Renal cortex interstitium (tissue), 11 donors: Measurements from ENCODE around the gene FDXR. TPM values are rescaled to one million over a fixed set of nuclear protein-coding genes. Genes with fewer than 3 reads are reported as not detected.

Source experiments
- DNase-seq, 11 donors: peaks; one replicate each; pipeline ENCODE4 v3.0.0-alpha.2; 2013; ENCODE audit warnings: low read depth in 9 of 11, low spot score in 4 of 11; ENCODE audit errors: extremely low read depth in 1 of 11
- polyA plus RNA-seq, 3 donors: library from polyadenylated mRNA; unstranded; fragments of 120-200 nt; gene quantifications; one replicate each; pipeline ENCODE4 v1.2.1, GENCODE V29; 2013; ENCODE audit not compliant: insufficient read length in 3 of 3

Gene FDXR
- polyA plus RNA-seq, 3 donors: 5.6 to 8.7 (median 8.6) TPM

DNA sequence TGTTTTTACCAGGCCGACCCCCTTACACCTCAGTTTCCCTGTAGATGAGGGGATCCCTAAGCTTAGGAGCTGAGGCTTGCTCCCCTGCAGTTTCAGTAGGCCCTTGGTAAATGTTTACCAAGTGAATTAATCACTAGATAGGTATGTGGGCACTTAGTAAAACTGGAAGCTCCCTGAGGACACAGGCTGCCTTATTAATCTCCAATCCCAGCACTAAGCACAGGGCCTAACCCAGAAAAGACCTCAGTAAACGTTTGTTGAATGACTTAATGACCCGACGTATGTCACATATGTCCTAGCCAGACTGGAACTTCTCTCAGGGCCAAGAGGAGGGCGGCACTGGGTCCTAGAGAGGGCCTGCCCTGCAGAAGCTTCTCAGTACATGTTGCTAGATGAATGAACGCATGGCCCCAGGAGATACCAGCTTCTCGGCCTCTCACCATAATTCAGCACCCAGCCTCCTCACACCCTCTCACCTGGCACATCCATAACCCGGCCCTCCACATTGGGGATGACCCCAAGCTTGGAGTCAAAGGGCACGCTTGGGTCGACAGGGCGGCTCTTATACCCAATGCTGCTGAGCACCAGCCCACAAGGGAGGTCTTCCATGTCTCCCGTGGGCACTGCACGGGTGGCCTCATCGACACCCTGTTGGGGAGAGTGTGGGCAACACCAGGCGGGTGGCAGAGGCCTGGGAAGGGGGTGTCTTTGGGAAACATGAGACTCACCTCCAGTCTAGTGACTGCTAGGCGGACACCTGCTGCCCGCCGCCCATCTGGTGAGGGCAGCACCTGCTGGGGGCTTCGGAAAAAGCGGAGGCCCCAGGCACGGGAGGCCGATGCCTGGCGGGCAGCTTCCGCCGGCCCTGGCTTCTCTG lies 9.1 kb downstream of the FDXR start:
- no peak for DNase-seq

DNA sequence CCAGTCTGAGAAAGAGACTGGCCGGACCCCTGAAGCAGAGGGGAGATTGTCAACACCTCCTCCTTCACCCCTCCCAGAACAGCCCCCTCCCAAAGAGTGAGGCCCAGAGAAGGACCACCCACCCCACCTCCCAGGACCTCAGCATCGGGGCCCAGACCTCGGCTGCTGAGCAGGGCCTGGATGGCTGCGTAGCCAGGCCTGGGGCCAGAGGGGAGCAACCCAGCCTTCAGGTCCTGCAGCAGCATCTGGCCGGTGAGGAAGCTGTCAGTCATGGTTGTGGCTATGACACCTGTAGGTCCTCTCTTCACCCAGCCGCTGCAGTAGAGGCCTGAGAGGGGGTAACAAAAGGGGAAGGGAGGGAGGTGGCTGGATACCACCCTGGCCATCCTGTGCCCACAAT lies 9.9 kb downstream of the FDXR start:
- DNase-seq: no peak

DNA sequence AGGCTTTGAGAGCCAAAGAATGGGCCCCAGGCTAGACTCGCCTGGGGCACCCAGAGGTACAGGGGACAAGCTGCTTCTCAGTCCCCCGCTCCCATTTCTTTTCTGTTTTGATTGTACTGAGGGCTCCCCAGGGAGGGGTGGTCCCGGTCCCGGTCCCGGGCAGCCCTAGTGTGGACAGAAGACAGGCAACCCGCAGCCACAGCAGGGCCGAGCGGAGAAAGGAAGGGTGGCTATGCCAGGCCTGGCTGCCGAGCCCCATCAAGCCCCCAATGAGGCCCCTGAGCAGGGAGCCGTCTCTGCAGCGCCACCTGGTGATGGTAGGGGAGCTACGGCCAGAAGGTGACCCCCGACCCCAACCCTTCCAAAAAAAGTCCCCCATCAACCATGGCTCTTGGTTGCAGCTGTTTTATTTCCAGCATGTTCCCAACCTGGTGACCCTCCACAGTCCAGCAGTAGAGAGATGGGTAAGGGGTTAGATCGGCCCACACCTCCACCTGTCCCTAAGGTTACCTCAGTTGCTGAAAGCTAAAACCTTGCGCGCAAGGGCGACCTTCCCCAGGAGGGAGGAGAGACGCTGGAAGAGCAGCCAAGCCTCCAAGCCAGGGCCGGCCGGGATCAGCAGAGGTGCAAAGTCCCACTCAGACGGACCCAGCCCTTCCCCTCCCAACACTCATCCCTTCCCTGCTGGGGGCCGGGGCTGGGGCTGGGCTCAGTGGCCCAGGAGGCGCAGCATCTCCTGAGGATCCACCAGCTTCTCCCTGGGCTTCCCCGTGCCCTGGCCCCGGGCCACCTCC lies 10.5 kb downstream of the FDXR start:
- DNase-seq: peak in 6 of 11 donors; percentile 55 to 63 (median 58)

DNA sequence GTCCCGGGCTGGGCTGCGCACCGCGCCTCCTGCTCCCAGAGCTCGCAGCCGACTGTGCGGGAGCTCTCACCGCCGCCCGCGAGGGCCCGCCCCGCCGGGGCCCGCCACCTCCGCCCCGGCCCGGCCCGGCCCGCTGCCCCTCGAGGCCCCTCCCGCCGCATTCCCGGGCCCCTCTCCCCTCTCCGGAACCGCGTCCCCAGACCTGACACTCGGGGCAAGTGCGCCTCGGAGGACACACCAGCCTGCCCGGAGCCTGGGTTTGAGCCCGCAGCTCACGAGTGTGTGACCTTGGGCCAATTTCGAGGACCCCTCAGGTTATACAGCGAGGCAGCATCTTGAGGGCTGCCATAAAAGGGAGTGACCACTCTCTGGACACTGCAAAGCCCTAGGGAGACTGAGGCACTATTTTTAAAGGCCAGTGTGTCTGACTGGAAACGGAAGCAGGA lies 11.1 kb downstream of the FDXR start:
- DNase-seq: no peak

DNA sequence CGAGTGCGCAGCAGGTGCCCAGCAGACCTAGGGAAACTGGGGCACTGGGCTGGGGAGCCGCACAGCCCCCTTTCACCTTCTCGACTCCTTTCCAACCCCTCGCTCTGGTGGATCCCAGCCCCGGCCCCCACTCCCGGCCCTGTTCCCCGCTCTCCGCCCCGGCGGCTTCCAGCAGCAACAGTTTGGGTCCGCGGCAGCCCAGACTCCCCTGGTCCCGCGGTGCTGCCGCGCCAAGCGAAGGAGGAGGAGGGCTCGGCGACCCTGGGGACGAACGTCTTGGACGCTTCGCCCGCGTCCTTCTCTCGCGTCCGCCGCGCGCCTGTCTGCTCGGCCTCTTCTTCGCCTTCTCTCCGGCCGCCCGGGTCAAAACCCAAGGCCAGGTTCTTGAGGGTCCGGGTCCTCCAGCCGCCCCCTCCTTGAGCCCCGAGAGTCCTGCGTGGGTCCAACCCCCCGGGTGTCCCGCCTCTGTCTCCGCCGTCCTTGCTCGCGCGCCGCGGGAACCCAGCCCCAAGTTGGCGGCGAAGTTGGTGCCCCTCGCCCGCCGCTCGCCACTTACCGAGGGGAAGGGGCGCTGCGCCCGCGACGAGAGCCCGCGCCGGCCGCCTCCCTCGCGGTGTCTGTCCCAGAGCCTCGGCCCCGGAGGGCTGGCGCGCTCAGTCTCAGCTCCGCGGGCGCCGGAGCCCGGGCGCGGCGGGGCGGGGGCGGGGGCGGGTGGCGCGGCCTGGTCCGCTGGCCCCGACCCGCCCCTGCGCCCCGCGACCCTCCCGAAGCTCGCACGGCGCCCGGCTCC lies 11.7 kb downstream of the FDXR start:
- DNase-seq: no peak

DNA sequence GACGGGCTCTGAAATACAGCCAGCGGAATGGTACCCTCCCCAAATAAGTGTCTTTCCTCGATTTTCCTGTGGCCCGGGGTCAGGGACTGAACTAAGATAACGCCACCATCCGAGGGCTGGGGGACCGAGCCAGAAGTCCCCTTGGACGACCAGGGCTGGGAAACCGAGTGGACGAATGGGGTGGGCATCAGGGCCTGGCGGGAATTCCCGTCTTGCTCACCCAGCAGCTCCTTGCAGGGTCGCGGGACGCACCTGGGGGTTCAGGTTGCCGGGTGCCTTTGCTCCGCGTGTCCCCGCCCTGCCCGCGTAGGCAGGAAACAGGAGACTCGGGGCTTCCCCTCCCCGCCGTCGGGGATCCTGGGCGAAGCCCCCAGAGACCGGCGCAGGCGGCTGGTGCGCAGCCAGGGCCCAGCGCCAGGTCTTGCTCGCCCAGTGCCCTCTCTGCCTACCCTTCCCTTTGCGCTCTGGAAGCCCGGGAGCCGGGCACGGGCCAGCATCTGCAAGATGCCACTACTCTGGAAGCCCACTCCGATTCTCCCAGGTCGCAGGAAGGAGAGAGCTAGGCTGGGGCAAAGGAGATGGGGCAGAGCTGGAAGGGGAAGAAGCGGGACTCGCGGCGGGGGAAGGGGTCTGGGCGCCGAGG lies 12.4 kb downstream of the FDXR start:
- DNase-seq: no peak

- DNase-seq: no peak
Observed at GRCh38 chr17:74859459-74860228, 13.2 kb downstream of the FDXR start, which contains the start of gene GRIN2C. GRIN2C (minus strand) TSS chr17:74859885; CDS start chr17:74855092, 4,793 bp downstream.

GRCh38 chr17:74858672-74859458 lies 13.9 kb downstream of the FDXR start:
- no peak for DNase-seq

GRCh38 chr17:74857191-74857590 lies 15.6 kb downstream of the FDXR start:
- no peak for DNase-seq

- DNase-seq: no peak
Observed at GRCh38 chr17:74856112-74856511, 16.7 kb downstream of the FDXR start.

DNA sequence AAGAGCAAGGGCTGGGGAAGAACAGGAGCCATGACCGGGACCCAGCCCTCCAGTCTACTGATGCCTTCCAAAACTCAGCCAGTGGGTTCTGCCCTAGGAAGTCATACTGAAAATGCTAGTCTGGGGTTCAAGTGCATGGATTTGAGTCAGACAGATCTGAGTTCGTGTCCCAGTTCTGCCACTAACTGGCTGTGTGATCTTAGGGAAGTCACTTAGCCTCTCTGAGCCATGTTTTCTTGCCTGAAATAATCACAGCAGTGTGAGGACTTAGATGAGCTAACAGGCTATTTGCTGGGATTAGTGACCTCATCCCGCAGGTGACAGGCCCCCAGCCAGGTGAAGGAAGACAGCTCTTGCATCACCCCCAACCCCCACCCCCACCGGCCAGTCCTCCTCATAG lies 17.5 kb downstream of the FDXR start:
- no peak for DNase-seq

DNA sequence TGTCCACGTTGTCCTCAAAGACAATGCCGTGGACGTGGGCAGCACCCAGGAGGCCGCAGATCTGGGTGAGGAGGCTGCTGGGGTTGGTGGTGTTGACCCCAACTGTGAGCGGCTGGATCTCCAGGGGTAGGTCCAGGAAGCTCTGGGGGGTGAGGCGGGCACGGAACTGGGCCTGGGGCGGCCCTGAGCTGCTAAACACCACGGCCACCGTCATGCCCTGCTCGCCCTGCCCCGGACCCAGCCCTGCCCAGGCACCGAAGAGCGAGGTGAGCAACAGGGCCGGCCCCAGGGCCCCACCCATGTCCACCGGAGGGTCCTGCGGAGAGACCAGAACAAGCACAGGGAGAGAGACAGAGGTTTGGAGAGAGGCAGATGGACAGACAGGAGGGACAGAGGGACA lies 18.0 kb downstream of the FDXR start:
- DNase-seq: no peak

GRCh38 chr17:74853669-74854068 lies 19.1 kb downstream of the FDXR start:
- no peak for DNase-seq

GRCh38 chr17:74853048-74853397 lies 19.8 kb downstream of the FDXR start:
- no peak for DNase-seq

DNA sequence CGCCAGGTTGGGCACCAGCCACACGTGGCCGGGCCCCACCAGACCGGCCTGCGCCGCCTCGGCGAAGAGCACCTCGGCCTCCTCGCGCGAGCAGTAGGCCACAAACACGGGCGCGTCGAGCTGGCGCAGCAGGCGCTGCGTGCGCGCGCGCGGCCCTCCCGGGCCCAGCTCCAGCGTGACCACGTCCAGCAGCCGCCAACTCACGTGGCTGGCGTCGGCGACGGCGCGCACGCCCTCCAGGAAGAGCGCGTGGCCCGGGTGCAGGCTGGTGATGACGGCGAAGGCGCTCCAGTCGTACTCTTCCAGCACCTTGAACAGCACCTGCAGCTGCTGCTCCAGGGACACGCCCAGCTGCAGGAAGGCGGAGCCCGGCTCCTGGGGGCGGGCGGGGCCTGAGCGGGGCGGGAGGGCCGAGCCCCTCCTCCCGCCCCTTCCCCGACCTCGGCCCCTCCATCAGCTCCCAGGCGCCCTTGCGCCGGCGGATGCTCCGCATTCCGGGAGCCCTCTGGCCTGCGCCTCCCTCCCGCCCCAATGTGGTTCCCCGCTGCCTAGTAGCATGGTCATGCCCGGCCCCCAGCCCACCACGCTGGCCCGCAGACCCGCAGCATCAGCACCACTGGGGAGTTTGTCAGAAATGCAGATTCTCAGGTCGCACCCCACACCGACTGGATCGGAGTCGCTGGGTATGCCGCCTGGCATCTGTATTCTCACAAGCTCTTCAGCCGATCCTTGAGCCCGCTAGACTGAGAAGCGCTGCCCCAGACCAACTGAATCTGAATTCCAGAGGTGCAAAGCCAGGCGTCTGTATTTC lies 20.4 kb downstream of the FDXR start:
- peak in 2 of 11 donors; percentile 46 to 57 for DNase-seq

GRCh38 chr17:74851612-74852236 lies 21.1 kb downstream of the FDXR start:
- DNase-seq: no peak
